A549 (cell line): ENCODE results near the gene TRIOBP. TPM values are rescaled to one million over a fixed set of nuclear protein-coding genes. Genes with fewer than 3 reads are reported as not detected.

Experiments
- ATAC-seq, 2 experiments: fragments of 200-7000 bp in 1 of 2; fragments of >200 bp in 1 of 2; cut with Nextera tagmentation in 1 of 2; cut with Tn5 transposase in 1 of 2; 3 replicates each; pipeline versions ENCODE4 v1.8.0 to v1.9.1; 2018 to 2020; ENCODE audit warnings: mild to moderate bottlenecking in 1 of 2, moderate library complexity in 1 of 2
- CTCF ChIA-PET: fragments of 300-600 bp; sonication (Branson Sonifier 250); formaldehyde crosslinking; extraction: SDS; loops from one replicate; lab custom pipeline; 2021; ENCODE audit warnings: antibody characterized with exemption, inconsistent platforms; lab: Yijun Ruan, JAX
- POLR2A ChIA-PET: fragments of 350-600 bp; formaldehyde crosslinking; extraction: SDS; loops from one replicate; lab custom pipeline; 2021; ENCODE audit warnings: antibody characterized with exemption, inconsistent platforms; lab: Yijun Ruan, JAX
- DNase-seq, 2 experiments: peaks; one replicate each; pipeline versions ENCODE4 v3.0.0 to v3.0.0-alpha.2; 2011 to 2016; ENCODE audit warnings: low read depth in 1 of 2, low spot score in 1 of 2
- FAIRE-seq: peaks from 2 replicates; lab custom pipeline; 2011; peaks lifted over from hg19 to GRCh38; lab: Jason Lieb, UNC
- H3K27ac ChIP-seq, 2 experiments: fragments of >200 bp; sonication (Bioruptor Twin); formaldehyde crosslinking; 3 replicates each; pipeline ENCODE4 v1.5.1; 2016 to 2017
- H3K4me1 ChIP-seq: fragments of >200 bp; sonication (Bioruptor Twin); formaldehyde crosslinking; 3 replicates; pipeline ENCODE4 v1.6.1; 2016
- H3K4me2 ChIP-seq: fragments of >200 bp; sonication (Bioruptor Twin); formaldehyde crosslinking; 3 replicates; pipeline ENCODE4 v1.6.1; 2016
- H3K4me3 ChIP-seq: fragments of >200 bp; sonication (Bioruptor Twin); formaldehyde crosslinking; 3 replicates; pipeline ENCODE4 v1.5.1; 2016
- H3K9me3 ChIP-seq: fragments of >200 bp; sonication (Bioruptor Twin); formaldehyde crosslinking; 3 replicates; pipeline ENCODE4 v1.6.1; 2016
- BHLHE40 ChIP-seq: IDR thresholded peaks from 2 replicates; pipeline ENCODE4 v1.6.1; 2012; ENCODE audit warnings: low read depth, low read length, inconsistent platforms
- CEBPB ChIP-seq, 2 experiments: fragments of >200 bp in 1 of 2; sonication (Bioruptor Twin) in 1 of 2; formaldehyde crosslinking in 1 of 2; IDR thresholded peaks; 2 replicates each; pipeline ENCODE4 v1.6.1; 2012 to 2016
- CHD2 ChIP-seq: fragments of 150-350 bp; IDR thresholded peaks from 2 replicates; pipeline ENCODE4 v1.6.1; 2014; ENCODE audit warnings: low read length; ENCODE audit not compliant: partially characterized antibody
- EP300 ChIP-seq, 2 experiments: fragments of >200 bp; sonication (Bioruptor Twin); formaldehyde crosslinking; IDR thresholded peaks; 2 replicates in 1 of 2; 3 replicates in 1 of 2; pipeline ENCODE4 v1.6.1; 2016 to 2017
- ESRRA ChIP-seq: fragments of 150-350 bp; IDR thresholded peaks from 2 replicates; pipeline ENCODE4 v1.6.1; 2014; ENCODE audit warnings: mild to moderate bottlenecking, low read length, borderline replicate concordance
- FOSB ChIP-seq: fragments of 250-450 bp; sonication (Bioruptor Pico); IDR thresholded peaks from 2 replicates; pipeline ENCODE4 v1.5.0; 2020; ENCODE audit warnings: mild to moderate bottlenecking, moderate library complexity
- FOSL2 ChIP-seq, 2 experiments: fragments of 450-650 bp in 1 of 2; fragments of >200 bp in 1 of 2; sonication (Bioruptor Twin) in 1 of 2; formaldehyde crosslinking; IDR thresholded peaks; 2 replicates each; pipeline versions ENCODE4 v1.5.0 to v1.6.1; 2016 to 2020; ENCODE audit warnings: mild to moderate bottlenecking in 1 of 2, moderate library complexity in 1 of 2
- HOXA7 ChIP-seq: fragments of 250-450 bp; sonication (Bioruptor Pico); IDR thresholded peaks from 2 replicates; pipeline ENCODE4 v1.5.0; 2020; ENCODE audit warnings: mild to moderate bottlenecking, moderate library complexity
- HOXB13 ChIP-seq: fragments of 250-450 bp; sonication (Bioruptor Pico); IDR thresholded peaks from 2 replicates; pipeline ENCODE4 v1.5.0; 2020; ENCODE audit warnings: low read depth, mild to moderate bottlenecking, moderate library complexity
- KDM5A ChIP-seq: fragments of 200-600 bp; sonication (generic); IDR thresholded peaks from 2 replicates; pipeline ENCODE4 v1.6.1; 2016; ENCODE audit warnings: antibody characterized with exemption, mild to moderate bottlenecking
- MAFK ChIP-seq: fragments of 450-650 bp; IDR thresholded peaks from 2 replicates; pipeline ENCODE4 v1.6.1; 2014; ENCODE audit not compliant: partially characterized antibody
- MAZ ChIP-seq: fragments of 150-350 bp; IDR thresholded peaks from 2 replicates; pipeline ENCODE4 v1.6.1; 2014; ENCODE audit warnings: antibody characterized with exemption, low read depth, low read length, borderline replicate concordance
- MYC ChIP-seq: IDR thresholded peaks from 2 replicates; pipeline ENCODE4 v1.6.1; 2012; ENCODE audit warnings: mild to moderate bottlenecking, inconsistent platforms, low read length, improper control_type of control experiment, borderline replicate concordance
- NFE2L2 ChIP-seq: fragments of 150-350 bp; conservative IDR thresholded peaks from 2 replicates; pipeline ENCODE4 v1.6.1; 2014; ENCODE audit warnings: low read length
- POLR2AphosphoS2 ChIP-seq: conservative IDR thresholded peaks from 2 replicates; pipeline ENCODE4 v1.6.1; 2012; ENCODE audit warnings: low read length, improper control_type of control experiment, inconsistent platforms
- RAD21 ChIP-seq, 2 experiments: fragments of >200 bp in 1 of 2; sonication (Bioruptor Twin) in 1 of 2; formaldehyde crosslinking in 1 of 2; IDR thresholded peaks in 1 of 2; conservative IDR thresholded peaks in 1 of 2; 2 replicates in 1 of 2; 3 replicates in 1 of 2; pipeline ENCODE4 v1.6.1; 2012 to 2018; ENCODE audit warnings: inconsistent platforms in 1 of 2
- SREBF2 ChIP-seq: fragments of 450-650 bp; IDR thresholded peaks from 2 replicates; pipeline ENCODE4 v1.6.1; 2014; ENCODE audit warnings: mild to moderate bottlenecking, moderate library complexity
- TFCP2L1 ChIP-seq: fragments of 250-450 bp; sonication (Bioruptor Pico); IDR thresholded peaks from 2 replicates; pipeline ENCODE4 v1.5.0; 2021; ENCODE audit warnings: mild to moderate bottlenecking
- ZFP36 ChIP-seq: fragments of 450-650 bp; IDR thresholded peaks from 2 replicates; pipeline ENCODE4 v1.6.1; 2014; ENCODE audit warnings: borderline replicate concordance; ENCODE audit not compliant: partially characterized antibody
- ZNF302 ChIP-seq: fragments of 250-450 bp; sonication (Bioruptor Pico); IDR thresholded peaks from 2 replicates; pipeline ENCODE4 v1.9.0; 2021; ENCODE audit warnings: inconsistent platforms, mild to moderate bottlenecking, moderate library complexity
- WGBS: methylation state at CpG from one replicate; pipeline ENCODE4 v1.1.6; 2017; ENCODE audit errors: missing lambda C conversion rate; 5-methylcytosine and 5-hydroxymethylcytosine counted together
- polyA plus RNA-seq, 4 experiments: library from polyadenylated mRNA; depleted of rRNA in 3 of 4; stranded (reverse); fragments of >200 nt; fragmentation: RNase III in 1 of 4; extraction: RNeasy Plus Mini Kit Qiagen cat#74134 plus additional on column Dnase treatment in 1 of 4; gene quantifications; 2 replicates in 3 of 4; 3 replicates in 1 of 4; pipeline ENCODE4 v1.2.3, GENCODE V29; 2011 to 2017
- TF ChIP-seq, protein P1 (sequence below): fragments of 450-650 bp; IDR thresholded peaks from 2 replicates; pipeline ENCODE4 v1.6.1; 2014; ENCODE audit warnings: antibody characterized with exemption
- TF ChIP-seq, protein P2 (sequence below): fragments of 200-600 bp; sonication (generic); IDR thresholded peaks from 2 replicates; pipeline ENCODE4 v1.6.1; 2016; ENCODE audit warnings: antibody characterized with exemption, mild to moderate bottlenecking, moderate library complexity
- TF ChIP-seq, protein P3 (sequence below): IDR thresholded peaks from 2 replicates; pipeline ENCODE4 v1.6.1; 2012
- TF ChIP-seq, protein P4 (sequence below): fragments of >200 bp; sonication (Bioruptor Twin); formaldehyde crosslinking; IDR thresholded peaks from 3 replicates; pipeline ENCODE4 v1.5.1; 2016
- TF ChIP-seq, protein P5 (sequence below): fragments of 250-450 bp; sonication (Bioruptor Pico); IDR thresholded peaks from 2 replicates; pipeline ENCODE4 v1.5.0; 2020; ENCODE audit warnings: low read depth, mild to moderate bottlenecking, moderate library complexity

Gene TRIOBP
- polyA plus RNA-seq, 2 of the 4 experiments (the other 2 are of a cell fraction): 15.7 to 26.0 TPM

DNA sequence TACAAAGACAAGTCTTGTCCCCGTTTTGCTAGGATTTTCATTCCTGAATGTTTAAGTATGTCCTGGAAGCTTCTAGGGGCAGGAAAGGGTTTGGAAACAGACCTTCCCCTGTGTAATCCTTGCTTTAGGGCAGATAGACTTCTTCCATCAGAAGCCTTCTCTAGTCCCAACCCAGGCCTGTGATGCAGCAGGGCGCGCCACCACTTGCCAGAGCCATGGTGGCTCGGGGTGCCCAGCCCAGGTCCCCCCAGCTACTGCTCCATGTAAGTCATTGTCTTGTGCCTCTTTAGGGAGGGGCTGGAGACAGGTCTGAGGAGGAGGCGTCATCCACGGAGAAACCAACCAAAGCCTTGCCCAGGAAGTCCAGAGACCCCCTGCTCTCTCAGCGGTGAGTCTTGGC lies 6.4 kb upstream of the TRIOBP start:
- Histone ChIP-seq H3K9me3 (no peaks in the 10 kb centered on the region), H3K4me2 (no peak overlapping the region), H3K4me3 (no peak overlapping the region), H3K27ac (no peak overlapping the region), H3K4me1 (peaks cover 11% of the 10 kb centered on the region; the same call in 1 of the 3 replicates)
- FAIRE-seq: no peak
- no peak for DNase-seq
- TF ChIP-seq TFCP2L1 (no peak), MAZ (no peak), ESRRA (no peak), RAD21 (conservative IDR thresholded peaks at IDR 0.05 in 1 of 2, IDR thresholded peaks at IDR 0.05 in 1 of 2) (no peak), EP300 (IDR thresholded peaks at IDR 0.05) (no peak), KDM5A (no peak), ZFP36 (no peak)
- TF ChIP-seq, protein P1, sequence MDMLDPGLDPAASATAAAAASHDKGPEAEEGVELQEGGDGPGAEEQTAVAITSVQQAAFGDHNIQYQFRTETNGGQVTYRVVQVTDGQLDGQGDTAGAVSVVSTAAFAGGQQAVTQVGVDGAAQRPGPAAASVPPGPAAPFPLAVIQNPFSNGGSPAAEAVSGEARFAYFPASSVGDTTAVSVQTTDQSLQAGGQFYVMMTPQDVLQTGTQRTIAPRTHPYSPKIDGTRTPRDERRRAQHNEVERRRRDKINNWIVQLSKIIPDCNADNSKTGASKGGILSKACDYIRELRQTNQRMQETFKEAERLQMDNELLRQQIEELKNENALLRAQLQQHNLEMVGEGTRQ: no peak
- CTCF ChIA-PET: interaction anchor here (1.0 kb wide), 1 partner anchor 9 kb away, joined by 3 read pairs; no protein-coding TSS in a partner anchor
- ATAC-seq: no peak
- WGBS: 89% methylated on average over 2 of the region's 7 CpGs
- POLR2A ChIA-PET: no interaction called here

DNA sequence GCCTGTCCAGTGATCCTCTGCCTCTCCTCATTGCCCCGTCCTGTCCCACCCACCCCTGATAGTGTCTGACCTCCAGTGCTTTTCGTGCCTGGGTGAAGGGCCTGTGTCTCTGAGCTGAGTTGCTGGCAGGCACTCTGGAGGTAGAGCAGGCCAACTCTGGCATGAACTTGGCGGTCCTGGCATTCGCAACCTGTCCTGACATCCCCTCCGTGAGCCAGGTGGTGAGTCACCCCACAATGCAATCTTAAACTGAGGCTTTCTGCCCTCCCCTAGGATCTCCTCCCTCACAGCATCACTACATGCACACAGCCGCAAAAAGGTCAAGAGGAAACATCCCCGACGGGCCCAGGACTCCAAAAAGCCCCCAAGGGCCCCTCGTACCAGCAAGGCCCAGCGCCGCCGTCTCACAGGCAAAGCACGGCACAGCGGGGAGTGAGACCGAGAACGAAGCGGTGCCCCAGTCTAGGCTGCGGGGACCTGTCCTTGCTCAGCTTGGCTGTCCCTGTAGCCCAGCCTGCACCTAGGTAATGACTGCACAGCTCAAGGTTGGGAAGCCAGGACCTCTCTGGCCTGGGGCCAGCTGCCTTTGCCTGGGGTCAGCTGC lies 5.8 kb upstream of the TRIOBP start:
- no peak for FAIRE-seq
- 98% methylated on average over 9 of the region's 18 CpGs for WGBS
- Histone ChIP-seq H3K4me3 (no peak overlapping the region), H3K4me2 (no peak overlapping the region), H3K4me1 (peaks cover 11% of the 10 kb centered on the region; the same call in 1 of the 3 replicates), H3K27ac (no peak overlapping the region), H3K9me3 (no peaks in the 10 kb centered on the region)
- no peak for DNase-seq
- CTCF ChIA-PET: interaction anchor here (1.0 kb wide), 2 partner anchors 9 to 48 kb away, joined by 3 to 4 read pairs; no protein-coding TSS in a partner anchor
- POLR2A ChIA-PET: no interaction called here
- ATAC-seq: no peak
- no peak for TF ChIP-seq FOSL2 (IDR thresholded peaks at IDR 0.05)
- TF ChIP-seq FOSL2 (CRISPR knock-in tag; IDR thresholded peaks at IDR 0.05): no peak
- TF ChIP-seq FOSB: no peak
- TF ChIP-seq HOXB13 (CRISPR knock-in tag): no peak
- TF ChIP-seq, protein P2, sequence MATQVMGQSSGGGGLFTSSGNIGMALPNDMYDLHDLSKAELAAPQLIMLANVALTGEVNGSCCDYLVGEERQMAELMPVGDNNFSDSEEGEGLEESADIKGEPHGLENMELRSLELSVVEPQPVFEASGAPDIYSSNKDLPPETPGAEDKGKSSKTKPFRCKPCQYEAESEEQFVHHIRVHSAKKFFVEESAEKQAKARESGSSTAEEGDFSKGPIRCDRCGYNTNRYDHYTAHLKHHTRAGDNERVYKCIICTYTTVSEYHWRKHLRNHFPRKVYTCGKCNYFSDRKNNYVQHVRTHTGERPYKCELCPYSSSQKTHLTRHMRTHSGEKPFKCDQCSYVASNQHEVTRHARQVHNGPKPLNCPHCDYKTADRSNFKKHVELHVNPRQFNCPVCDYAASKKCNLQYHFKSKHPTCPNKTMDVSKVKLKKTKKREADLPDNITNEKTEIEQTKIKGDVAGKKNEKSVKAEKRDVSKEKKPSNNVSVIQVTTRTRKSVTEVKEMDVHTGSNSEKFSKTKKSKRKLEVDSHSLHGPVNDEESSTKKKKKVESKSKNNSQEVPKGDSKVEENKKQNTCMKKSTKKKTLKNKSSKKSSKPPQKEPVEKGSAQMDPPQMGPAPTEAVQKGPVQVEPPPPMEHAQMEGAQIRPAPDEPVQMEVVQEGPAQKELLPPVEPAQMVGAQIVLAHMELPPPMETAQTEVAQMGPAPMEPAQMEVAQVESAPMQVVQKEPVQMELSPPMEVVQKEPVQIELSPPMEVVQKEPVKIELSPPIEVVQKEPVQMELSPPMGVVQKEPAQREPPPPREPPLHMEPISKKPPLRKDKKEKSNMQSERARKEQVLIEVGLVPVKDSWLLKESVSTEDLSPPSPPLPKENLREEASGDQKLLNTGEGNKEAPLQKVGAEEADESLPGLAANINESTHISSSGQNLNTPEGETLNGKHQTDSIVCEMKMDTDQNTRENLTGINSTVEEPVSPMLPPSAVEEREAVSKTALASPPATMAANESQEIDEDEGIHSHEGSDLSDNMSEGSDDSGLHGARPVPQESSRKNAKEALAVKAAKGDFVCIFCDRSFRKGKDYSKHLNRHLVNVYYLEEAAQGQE: no peak
- no peak for TF ChIP-seq CEBPB (IDR thresholded peaks at IDR 0.05)
- TF ChIP-seq BHLHE40: no peak
- no peak for TF ChIP-seq MAFK
- no peak for TF ChIP-seq NFE2L2
- TF ChIP-seq MYC: no peak

DNA sequence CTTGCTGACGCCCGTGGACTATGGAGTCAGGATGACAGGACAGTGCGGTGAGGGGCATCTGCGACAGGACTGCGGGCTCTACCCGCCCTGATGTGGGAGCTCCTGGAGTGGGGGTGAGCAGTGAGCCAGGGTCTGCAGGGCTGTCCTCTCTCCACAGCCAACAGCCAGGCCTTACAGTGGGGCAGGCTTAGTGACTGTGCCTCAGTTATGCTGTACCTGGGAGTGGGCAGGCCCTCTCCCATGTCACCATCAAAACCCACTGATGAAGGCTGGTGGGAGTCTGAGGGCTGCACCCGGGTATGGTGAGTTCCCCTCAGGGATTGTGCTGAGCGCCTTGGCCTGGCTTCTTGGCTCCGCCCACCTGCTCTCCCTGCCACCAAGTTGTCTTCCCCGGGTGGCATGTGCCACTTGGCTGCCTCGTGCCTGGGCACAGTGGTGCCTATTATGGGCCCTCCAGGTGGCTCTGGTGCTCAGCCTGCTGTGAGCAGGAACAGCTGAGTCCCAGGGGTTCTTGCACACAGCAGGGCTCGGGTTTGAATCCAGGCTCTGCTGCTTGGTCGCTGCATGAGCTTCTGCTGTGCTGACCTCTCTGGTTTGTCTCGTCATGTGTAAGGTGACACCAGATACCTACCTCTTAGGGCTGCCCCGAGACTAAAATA lies 4.1 kb upstream of the TRIOBP start:
- H3K9me3 ChIP-seq: no peaks in the 10 kb centered on the region
- ATAC-seq: no peak
- CTCF ChIA-PET: interaction anchor here (0.8 to 1.4 kb wide), 5 partner anchors 11 to 220 kb away, joined by 3 to 4 read pairs (median 3); no protein-coding TSS in a partner anchor
- POLR2A ChIA-PET: no interaction called here
- H3K27ac ChIP-seq: no peak overlapping the region
- DNase-seq: no peak
- FAIRE-seq: no peak
- no peak overlapping the region for H3K4me2 ChIP-seq
- no peak overlapping the region for H3K4me3 ChIP-seq
- TF ChIP-seq CHD2 (no peak), HOXA7 (no peak), ZNF302 (CRISPR knock-in tag) (no peak), POLR2AphosphoS2 (no peak), SREBF2 (no peak), NFE2L2 (no peak), ESRRA (no peak)
- TF ChIP-seq, protein P3, sequence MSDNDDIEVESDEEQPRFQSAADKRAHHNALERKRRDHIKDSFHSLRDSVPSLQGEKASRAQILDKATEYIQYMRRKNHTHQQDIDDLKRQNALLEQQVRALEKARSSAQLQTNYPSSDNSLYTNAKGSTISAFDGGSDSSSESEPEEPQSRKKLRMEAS: no peak
- TF ChIP-seq, protein P4, sequence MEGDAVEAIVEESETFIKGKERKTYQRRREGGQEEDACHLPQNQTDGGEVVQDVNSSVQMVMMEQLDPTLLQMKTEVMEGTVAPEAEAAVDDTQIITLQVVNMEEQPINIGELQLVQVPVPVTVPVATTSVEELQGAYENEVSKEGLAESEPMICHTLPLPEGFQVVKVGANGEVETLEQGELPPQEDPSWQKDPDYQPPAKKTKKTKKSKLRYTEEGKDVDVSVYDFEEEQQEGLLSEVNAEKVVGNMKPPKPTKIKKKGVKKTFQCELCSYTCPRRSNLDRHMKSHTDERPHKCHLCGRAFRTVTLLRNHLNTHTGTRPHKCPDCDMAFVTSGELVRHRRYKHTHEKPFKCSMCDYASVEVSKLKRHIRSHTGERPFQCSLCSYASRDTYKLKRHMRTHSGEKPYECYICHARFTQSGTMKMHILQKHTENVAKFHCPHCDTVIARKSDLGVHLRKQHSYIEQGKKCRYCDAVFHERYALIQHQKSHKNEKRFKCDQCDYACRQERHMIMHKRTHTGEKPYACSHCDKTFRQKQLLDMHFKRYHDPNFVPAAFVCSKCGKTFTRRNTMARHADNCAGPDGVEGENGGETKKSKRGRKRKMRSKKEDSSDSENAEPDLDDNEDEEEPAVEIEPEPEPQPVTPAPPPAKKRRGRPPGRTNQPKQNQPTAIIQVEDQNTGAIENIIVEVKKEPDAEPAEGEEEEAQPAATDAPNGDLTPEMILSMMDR: no peak
- TF ChIP-seq, protein P5, sequence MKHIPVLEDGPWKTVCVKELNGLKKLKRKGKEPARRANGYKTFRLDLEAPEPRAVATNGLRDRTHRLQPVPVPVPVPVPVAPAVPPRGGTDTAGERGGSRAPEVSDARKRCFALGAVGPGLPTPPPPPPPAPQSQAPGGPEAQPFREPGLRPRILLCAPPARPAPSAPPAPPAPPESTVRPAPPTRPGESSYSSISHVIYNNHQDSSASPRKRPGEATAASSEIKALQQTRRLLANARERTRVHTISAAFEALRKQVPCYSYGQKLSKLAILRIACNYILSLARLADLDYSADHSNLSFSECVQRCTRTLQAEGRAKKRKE (CRISPR knock-in tag): no peak
- WGBS: 93% methylated on average over 10 of the region's 15 CpGs
- peaks cover 12% of the 10 kb centered on the region; the same call in 1 of the 3 replicates for H3K4me1 ChIP-seq
